Uterus (tissue), 2 donors: Measurements from ENCODE around the gene GPER1.

Experiments
- POLR2A ChIP-seq, 2 donors: fragments of 450-650 bp; IDR thresholded peaks; one replicate each; pipeline ENCODE4 v1.6.1; 2016; ENCODE audit warnings: antibody characterized with exemption in 2 of 2, mild to moderate bottlenecking in 1 of 2, moderate library complexity in 1 of 2
- TF ChIP-seq, protein P1 (sequence below), 4 experiments: fragments of 200-600 bp in 2 of 4; fragments of 450-650 bp in 2 of 4; sonication (generic) in 2 of 4; IDR thresholded peaks; one replicate each; pipeline ENCODE4 v1.5.1; 2016 to 2019; ENCODE audit warnings: antibody characterized with exemption in 4 of 4, mild to moderate bottlenecking in 2 of 4, moderate library complexity in 1 of 4

GRCh38 chr7:1124164-1124563 is 36.3 kb downstream of the GPER1 start:
- TF ChIP-seq POLR2A (IDR thresholded peaks at IDR 0.05): no peak
- TF ChIP-seq, protein P1, sequence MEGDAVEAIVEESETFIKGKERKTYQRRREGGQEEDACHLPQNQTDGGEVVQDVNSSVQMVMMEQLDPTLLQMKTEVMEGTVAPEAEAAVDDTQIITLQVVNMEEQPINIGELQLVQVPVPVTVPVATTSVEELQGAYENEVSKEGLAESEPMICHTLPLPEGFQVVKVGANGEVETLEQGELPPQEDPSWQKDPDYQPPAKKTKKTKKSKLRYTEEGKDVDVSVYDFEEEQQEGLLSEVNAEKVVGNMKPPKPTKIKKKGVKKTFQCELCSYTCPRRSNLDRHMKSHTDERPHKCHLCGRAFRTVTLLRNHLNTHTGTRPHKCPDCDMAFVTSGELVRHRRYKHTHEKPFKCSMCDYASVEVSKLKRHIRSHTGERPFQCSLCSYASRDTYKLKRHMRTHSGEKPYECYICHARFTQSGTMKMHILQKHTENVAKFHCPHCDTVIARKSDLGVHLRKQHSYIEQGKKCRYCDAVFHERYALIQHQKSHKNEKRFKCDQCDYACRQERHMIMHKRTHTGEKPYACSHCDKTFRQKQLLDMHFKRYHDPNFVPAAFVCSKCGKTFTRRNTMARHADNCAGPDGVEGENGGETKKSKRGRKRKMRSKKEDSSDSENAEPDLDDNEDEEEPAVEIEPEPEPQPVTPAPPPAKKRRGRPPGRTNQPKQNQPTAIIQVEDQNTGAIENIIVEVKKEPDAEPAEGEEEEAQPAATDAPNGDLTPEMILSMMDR (IDR thresholded peaks at IDR 0.05): no peak
